ENCODE data around the gene TBL1X.

The TBL1X gene

GRCh38 chrX:9586992-9587392 is 122.1 kb downstream of the TBL1X start:
- DNase-seq (ENCODE audit: low read depth in 2 of 2) = no peak

GRCh38 chrX:9587642-9588041 is 122.8 kb downstream of the TBL1X start:
- no peak for DNase-seq (ENCODE audit: low read depth in 2 of 2)

GRCh38 chrX:9591496-9591895 is 126.6 kb downstream of the TBL1X start:
- DNase-seq (ENCODE audit: low read depth in 2 of 2) = no peak

GRCh38 chrX:9593756-9594155 is 128.9 kb downstream of the TBL1X start:
- no peak for DNase-seq (ENCODE audit: low read depth in 2 of 2)

- DNase-seq (ENCODE audit: low read depth in 2 of 2) = no peak
Observed at GRCh38 chrX:9595174-9595573, 130.3 kb downstream of the TBL1X start.

GRCh38 chrX:9596837-9597236 is 132.0 kb downstream of the TBL1X start:
- DNase-seq (ENCODE audit: low read depth in 2 of 2) = no peak

GRCh38 chrX:9597361-9598035 is 132.6 kb downstream of the TBL1X start:
- DNase-seq (ENCODE audit: low read depth in 2 of 2) = no peak

GRCh38 chrX:9598344-9598743 is 133.5 kb downstream of the TBL1X start:
- no peak for DNase-seq (ENCODE audit: low read depth in 2 of 2)

- no peak for DNase-seq (ENCODE audit: low read depth in 2 of 2)
Observed at GRCh38 chrX:9604111-9604907, 139.5 kb downstream of the TBL1X start.

GRCh38 chrX:9604908-9605306 is 140.0 kb downstream of the TBL1X start:
- no peak for DNase-seq (ENCODE audit: low read depth in 2 of 2)

- no peak for DNase-seq (ENCODE audit: low read depth in 2 of 2)
Observed at GRCh38 chrX:9605484-9605883, 140.6 kb downstream of the TBL1X start.

- no peak for DNase-seq (ENCODE audit: low read depth in 2 of 2)
Observed at GRCh38 chrX:9606971-9607370, 142.1 kb downstream of the TBL1X start.

- no peak for DNase-seq (ENCODE audit: low read depth in 2 of 2)
Observed at GRCh38 chrX:9609499-9609898, 144.6 kb downstream of the TBL1X start.

GRCh38 chrX:9609987-9610386 is 145.1 kb downstream of the TBL1X start:
- no peak for DNase-seq (ENCODE audit: low read depth in 2 of 2)

- DNase-seq (ENCODE audit: low read depth in 2 of 2) = no peak
Observed at GRCh38 chrX:9610771-9611392, 146.0 kb downstream of the TBL1X start.

GRCh38 chrX:9611436-9612145 is 146.7 kb downstream of the TBL1X start:
- no peak for DNase-seq (ENCODE audit: low read depth in 2 of 2)

- DNase-seq (ENCODE audit: low read depth in 2 of 2) = no peak
Observed at GRCh38 chrX:9612146-9612505, 147.3 kb downstream of the TBL1X start.

GRCh38 chrX:9614016-9614415 is 149.2 kb downstream of the TBL1X start:
- DNase-seq (ENCODE audit: low read depth in 2 of 2) = no peak

- DNase-seq (ENCODE audit: low read depth in 2 of 2) = no peak
Observed at GRCh38 chrX:9619133-9619532, 154.3 kb downstream of the TBL1X start.

- no peak for DNase-seq (ENCODE audit: low read depth in 2 of 2)
Observed at GRCh38 chrX:9619581-9619980, 154.7 kb downstream of the TBL1X start.

GRCh38 chrX:9622128-9622527 is 157.3 kb downstream of the TBL1X start:
- DNase-seq (ENCODE audit: low read depth in 2 of 2) = no peak

GRCh38 chrX:9626379-9626778 is 161.5 kb downstream of the TBL1X start:
- no peak for DNase-seq (ENCODE audit: low read depth in 2 of 2)

Data from activated CD4-positive, alpha-beta T cell treated with anti-CD3 and anti-CD28 coated beads for 24 hours (primary cell).